Measurements from ENCODE around the gene PCNT. TPM values are rescaled to one million over a fixed set of nuclear protein-coding genes. Genes with fewer than 3 reads are reported as not detected.

PCNT gene
- total RNA-seq, 1 donor from 2014 or later, result 58.4 TPM

- Mint-ChIP-seq H3K9me3 (no peaks in the 10 kb centered on the region), H3K4me3 (no peak overlapping the region), H3K4me1 (ENCODE audit: low read depth) (peaks cover 19% of the 10 kb centered on the region), H3K27ac (no peak overlapping the region), H3K27me3 (ENCODE audit: insufficient read depth) (no peaks in the 10 kb centered on the region), H3K36me3 (ENCODE audit: low read depth) (peaks cover 15% of the 10 kb centered on the region)
- intact Hi-C loops (cut with micrococcal nuclease), result no loop called here
- DNase-seq (ENCODE audit: low spot score), result no peak
Observed at GRCh38 chr21:46478910-46479309, 155.0 kb downstream of the PCNT start.

GRCh38 chr21:46480466-46480865 is 156.5 kb downstream of the PCNT start:
- H3K9me3 Mint-ChIP-seq, result no peaks in the 10 kb centered on the region
- no peak overlapping the region for H3K4me3 Mint-ChIP-seq
- H3K4me1 Mint-ChIP-seq (ENCODE audit: low read depth), result peaks cover 11% of the 10 kb centered on the region
- no peak overlapping the region for H3K27ac Mint-ChIP-seq
- H3K36me3 Mint-ChIP-seq (ENCODE audit: low read depth), result peaks cover 18% of the 10 kb centered on the region
- no peaks in the 10 kb centered on the region for H3K27me3 Mint-ChIP-seq (ENCODE audit: insufficient read depth)
- no peak for DNase-seq (ENCODE audit: low spot score)
- intact Hi-C loops (cut with micrococcal nuclease), result no loop called here

DNA sequence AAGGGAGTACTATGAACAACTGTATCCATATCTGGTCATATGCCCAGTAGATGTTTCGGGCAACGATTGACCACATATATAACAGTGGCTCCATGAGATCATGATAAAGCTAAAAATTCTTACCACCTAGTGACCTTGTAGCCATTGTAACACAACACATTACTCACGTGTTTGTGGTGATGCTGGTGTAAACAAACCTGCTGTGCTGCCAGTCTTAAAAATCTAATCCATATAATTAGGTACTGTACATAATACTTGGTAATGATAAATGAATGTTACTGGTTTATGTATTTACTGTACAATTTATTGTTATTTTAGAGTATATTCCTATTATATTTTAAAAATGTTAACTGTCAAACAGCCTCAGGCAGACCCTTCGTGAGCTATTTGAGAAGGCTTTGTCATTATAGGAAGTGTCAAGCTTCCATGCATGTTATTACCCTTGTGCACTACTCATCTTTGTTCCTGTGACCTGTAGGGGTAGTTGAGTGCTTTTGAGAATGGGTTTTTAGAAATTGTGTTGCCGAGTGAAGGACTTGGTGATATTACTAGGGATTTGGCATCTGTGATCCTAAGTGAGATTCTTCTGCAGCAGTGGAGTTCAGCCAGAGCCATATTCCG is 158.4 kb downstream of the PCNT start:
- no peak for DNase-seq (ENCODE audit: low spot score)
- H3K36me3 Mint-ChIP-seq (ENCODE audit: low read depth), result peaks cover 20% of the 10 kb centered on the region
- intact Hi-C loops (cut with micrococcal nuclease), result no loop called here
- H3K27me3 Mint-ChIP-seq (ENCODE audit: insufficient read depth), result no peaks in the 10 kb centered on the region
- H3K4me3 Mint-ChIP-seq, result no peak overlapping the region
- H3K4me1 Mint-ChIP-seq (ENCODE audit: low read depth), result peaks cover 11% of the 10 kb centered on the region
- H3K9me3 Mint-ChIP-seq, result no peaks in the 10 kb centered on the region
- H3K27ac Mint-ChIP-seq, result no peak overlapping the region

DNA sequence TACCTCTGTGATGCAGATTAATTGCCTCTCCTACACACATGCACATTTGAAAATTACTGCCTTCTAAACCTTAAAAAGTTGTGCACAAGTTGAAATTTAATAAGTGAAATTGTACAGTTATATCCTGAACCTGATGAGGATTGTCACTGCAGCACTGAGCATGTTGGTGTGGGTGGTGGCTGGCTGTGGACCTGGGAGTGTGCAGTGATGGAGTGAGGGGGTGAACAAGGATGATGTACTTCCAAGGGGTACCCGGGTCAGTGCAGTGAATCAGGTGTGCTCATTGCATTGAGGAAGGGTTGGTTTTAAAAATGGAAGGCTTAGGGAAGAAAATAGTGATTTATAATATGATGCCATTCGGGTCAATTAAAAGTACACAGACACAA is 158.9 kb downstream of the PCNT start:
- peaks cover 11% of the 10 kb centered on the region for H3K4me1 Mint-ChIP-seq (ENCODE audit: low read depth)
- peaks cover 17% of the 10 kb centered on the region for H3K36me3 Mint-ChIP-seq (ENCODE audit: low read depth)
- intact Hi-C loops (cut with micrococcal nuclease), result no loop called here
- no peak overlapping the region for H3K4me3 Mint-ChIP-seq
- no peaks in the 10 kb centered on the region for H3K27me3 Mint-ChIP-seq (ENCODE audit: insufficient read depth)
- no peaks in the 10 kb centered on the region for H3K9me3 Mint-ChIP-seq
- DNase-seq (ENCODE audit: low spot score), result no peak
- H3K27ac Mint-ChIP-seq, result no peak overlapping the region

- Mint-ChIP-seq H3K9me3 (no peaks in the 10 kb centered on the region), H3K4me1 (ENCODE audit: low read depth) (peaks cover 11% of the 10 kb centered on the region), H3K27me3 (ENCODE audit: insufficient read depth) (no peaks in the 10 kb centered on the region), H3K36me3 (ENCODE audit: low read depth) (peaks cover 16% of the 10 kb centered on the region), H3K27ac (no peak overlapping the region), H3K4me3 (no peak overlapping the region)
- no peak for DNase-seq (ENCODE audit: low spot score)
- intact Hi-C loops (cut with micrococcal nuclease), result no loop called here
Observed at GRCh38 chr21:46483300-46484295, 159.6 kb downstream of the PCNT start.

DNA sequence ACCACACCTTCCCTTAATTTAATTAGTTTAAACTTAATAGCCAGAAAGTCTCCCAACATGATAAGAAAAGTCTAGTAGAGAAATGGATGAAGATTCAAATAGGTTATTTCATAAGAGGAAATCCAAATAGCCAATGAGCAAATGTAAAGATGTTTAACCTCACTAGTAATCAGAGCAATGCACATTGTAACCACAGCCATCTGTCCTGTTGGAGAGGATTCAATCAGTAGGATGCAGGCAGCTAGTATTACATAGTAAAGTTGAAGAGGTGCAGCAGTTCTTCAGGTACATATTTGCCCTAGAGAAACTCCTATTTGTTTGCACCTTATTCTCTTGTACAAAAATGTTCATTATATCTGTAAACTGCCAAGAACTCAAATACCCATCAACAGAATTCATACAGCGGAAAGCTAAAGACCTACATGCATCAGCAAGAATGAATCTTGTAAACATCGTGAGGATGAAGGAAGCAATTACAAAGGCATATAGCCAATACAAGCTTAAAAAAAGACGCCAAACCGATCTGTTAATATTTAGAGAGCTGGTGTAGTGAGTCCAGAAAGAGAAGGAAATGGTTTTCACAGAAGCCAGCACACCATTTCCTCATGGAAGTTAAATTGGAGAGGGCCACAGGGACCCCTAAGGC is 162.6 kb downstream of the PCNT start:
- peaks cover 11% of the 10 kb centered on the region for H3K4me1 Mint-ChIP-seq (ENCODE audit: low read depth)
- intact Hi-C loops (cut with micrococcal nuclease), result no loop called here
- no peaks in the 10 kb centered on the region for H3K27me3 Mint-ChIP-seq (ENCODE audit: insufficient read depth)
- no peak overlapping the region for H3K4me3 Mint-ChIP-seq
- no peak overlapping the region for H3K27ac Mint-ChIP-seq
- H3K36me3 Mint-ChIP-seq (ENCODE audit: low read depth), result peaks cover 17% of the 10 kb centered on the region
- no peak for DNase-seq (ENCODE audit: low spot score)
- no peaks in the 10 kb centered on the region for H3K9me3 Mint-ChIP-seq

- DNase-seq (ENCODE audit: low spot score), result no peak
- no peak overlapping the region for H3K4me3 Mint-ChIP-seq
- intact Hi-C loops (cut with micrococcal nuclease), result no loop called here
- H3K9me3 Mint-ChIP-seq, result no peaks in the 10 kb centered on the region
- H3K4me1 Mint-ChIP-seq (ENCODE audit: low read depth), result no peaks in the 10 kb centered on the region
- peaks cover 30% of the 10 kb centered on the region for H3K36me3 Mint-ChIP-seq (ENCODE audit: low read depth)
- no peak overlapping the region for H3K27ac Mint-ChIP-seq
- H3K27me3 Mint-ChIP-seq (ENCODE audit: insufficient read depth), result no peaks in the 10 kb centered on the region
Observed at GRCh38 chr21:46489162-46489663, 165.3 kb downstream of the PCNT start.

GRCh38 chr21:46489800-46490199 is 165.8 kb downstream of the PCNT start:
- no peak overlapping the region for H3K4me3 Mint-ChIP-seq
- intact Hi-C loops (cut with micrococcal nuclease), result no loop called here

DNA sequence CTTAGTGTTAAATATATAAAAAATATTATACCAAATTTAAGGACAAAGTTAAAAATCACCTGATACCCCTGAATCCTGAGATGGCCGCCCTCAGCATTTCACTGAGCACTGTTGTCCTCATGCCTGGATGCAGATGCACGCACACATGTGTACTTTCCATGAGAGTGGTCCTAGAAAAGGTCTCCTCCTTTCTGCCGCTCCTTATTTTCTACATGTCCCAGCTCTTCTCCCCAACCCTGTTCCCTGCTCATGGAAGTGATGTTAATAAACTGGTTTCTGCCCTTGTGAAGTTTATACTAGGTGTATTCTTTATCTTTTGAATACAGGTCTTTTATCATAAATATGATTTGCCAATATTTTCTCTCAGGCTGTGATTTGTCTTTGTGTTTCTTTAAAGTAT is 167.6 kb downstream of the PCNT start:
- H3K27ac Mint-ChIP-seq, result no peak overlapping the region
- no peak for DNase-seq (ENCODE audit: low spot score)
- no peaks in the 10 kb centered on the region for H3K27me3 Mint-ChIP-seq (ENCODE audit: insufficient read depth)
- peaks cover 28% of the 10 kb centered on the region for H3K36me3 Mint-ChIP-seq (ENCODE audit: low read depth)
- no peaks in the 10 kb centered on the region for H3K9me3 Mint-ChIP-seq
- intact Hi-C loops (cut with micrococcal nuclease), result no loop called here
- no peak overlapping the region for H3K4me3 Mint-ChIP-seq
- no peaks in the 10 kb centered on the region for H3K4me1 Mint-ChIP-seq (ENCODE audit: low read depth)

More at GRCh38 chr21:46489800-46490199, 165.8 kb downstream of the PCNT start:
- no peaks in the 10 kb centered on the region for H3K4me1 Mint-ChIP-seq (ENCODE audit: low read depth)
- no peak overlapping the region for H3K27ac Mint-ChIP-seq
- no peaks in the 10 kb centered on the region for H3K9me3 Mint-ChIP-seq
- DNase-seq (ENCODE audit: low spot score), result no peak
- H3K36me3 Mint-ChIP-seq (ENCODE audit: low read depth), result peaks cover 28% of the 10 kb centered on the region
- no peaks in the 10 kb centered on the region for H3K27me3 Mint-ChIP-seq (ENCODE audit: insufficient read depth)

- no peak for DNase-seq (ENCODE audit: low spot score)
- no peak overlapping the region for H3K27ac Mint-ChIP-seq
- peaks cover 30% of the 10 kb centered on the region for H3K36me3 Mint-ChIP-seq (ENCODE audit: low read depth)
- no peaks in the 10 kb centered on the region for H3K4me1 Mint-ChIP-seq (ENCODE audit: low read depth)
- H3K9me3 Mint-ChIP-seq, result no peaks in the 10 kb centered on the region
- intact Hi-C loops (cut with micrococcal nuclease), result no loop called here
- H3K27me3 Mint-ChIP-seq (ENCODE audit: insufficient read depth), result no peaks in the 10 kb centered on the region
- H3K4me3 Mint-ChIP-seq, result no peak overlapping the region
Observed at GRCh38 chr21:46492851-46493250, 168.9 kb downstream of the PCNT start.

GRCh38 chr21:46493828-46494227 is 169.9 kb downstream of the PCNT start:
- intact Hi-C loops (cut with micrococcal nuclease), result no loop called here
- Mint-ChIP-seq H3K9me3 (no peaks in the 10 kb centered on the region), H3K36me3 (ENCODE audit: low read depth) (peaks cover 30% of the 10 kb centered on the region), H3K27ac (no peak overlapping the region), H3K27me3 (ENCODE audit: insufficient read depth) (no peaks in the 10 kb centered on the region), H3K4me3 (no peak overlapping the region), H3K4me1 (ENCODE audit: low read depth) (no peaks in the 10 kb centered on the region)
- DNase-seq (ENCODE audit: low spot score), result no peak

All from activated T-helper 1 cell treated with anti-CD3 and anti-CD28 coated beads, Interleukin-12 subunit alpha, Interleukin-12 subunit beta, Interleukin-2, Interleukin-4 antibody, amounts not matched to agents 30 ng/mL and 10 ng/mL and 1 ng/mL, durations not matched to agents 14 hours and 24 hours and 36 hours (primary cell).